Cardiac septum (tissue), 1 donor: ENCODE data around the gene KCNK15. TPM values are rescaled to one million over a fixed set of nuclear protein-coding genes. Genes with fewer than 3 reads are reported as not detected.
A peak's percentile ranks its signal among the peaks of the same experiment; 100 is the strongest.
"Not testable (repeated sequence)": the region's sequence is repeated elsewhere in the genome, so short reads cannot be mapped to it uniquely, and the experiment has no call there.

ENCODE experiments used
- DNase-seq: peaks from one replicate; pipeline ENCODE4 v3.0.0-alpha.2; 2020; ENCODE audit warnings: low spot score
- intact Hi-C: fragments of 100-400 bp; cut with DNase I; formaldehyde crosslinking; loops from one replicate; pipeline ENCODE4 v1.14.0; 2022
- long read RNA-seq: library from polyadenylated mRNA; unstranded; transcript quantifications from one replicate; pipeline ENCODE4 v2.0.0, GENCODE V29; 2021
- total RNA-seq: library from RNA; stranded (reverse); fragmentation: NEBNext Ultra II Directional; extraction: Animal tissue kit (Norgen Biotek cat#: 25700); gene quantifications from one replicate; pipeline ENCODE4 v1.2.1, GENCODE V29; 2021
- donor health status: DM: no; HTN: no; CAD: no.

The KCNK15 gene
- 0.97 TPM for total RNA-seq
- long read RNA-seq, partial matches to known transcripts: 1 of 5 reads
- long read RNA-seq, other reads (novel, unspliced or antisense): 0 of 5 reads

GRCh38 chr20:44745598-44746366 lies at the start of gene KCNK15:
Gene KCNK15 (plus strand): TSS chr20:44745865. CDS start chr20:44745911, 46 bp downstream.
- intact Hi-C loops: loop anchor here (2.0 kb wide), 1 partner anchor 121 kb away; no protein-coding TSS in a partner anchor
- no peak for DNase-seq

GRCh38 chr20:44696315-44696714 lies 49.4 kb upstream of the KCNK15 start:
- no peak for DNase-seq
- intact Hi-C loops: no loop called here

- intact Hi-C loops, DNase-seq: not testable (repeated sequence)
These were observed 48.6 kb upstream of the KCNK15 start for GRCh38 chr20:44697041-44697440.

- intact Hi-C loops: no loop called here
- no peak for DNase-seq
These were observed 47.3 kb upstream of the KCNK15 start for GRCh38 chr20:44698351-44698750.

- intact Hi-C loops: no loop called here
- DNase-seq: no peak
These were observed 45.4 kb upstream of the KCNK15 start for GRCh38 chr20:44700306-44700705.

- DNase-seq: no peak
These were observed 44.4 kb upstream of the KCNK15 start for GRCh38 chr20:44701118-44701857.

GRCh38 chr20:44701858-44702256 lies 43.8 kb upstream of the KCNK15 start:
- DNase-seq: no peak
- intact Hi-C loops: loop anchor here (1.0 kb wide), 1 partner anchor 9 kb away; no protein-coding TSS in a partner anchor

More at GRCh38 chr20:44701118-44701857, 44.4 kb upstream of the KCNK15 start:
- intact Hi-C loops: no loop called here

GRCh38 chr20:44702776-44703175 lies 42.9 kb upstream of the KCNK15 start:
- intact Hi-C loops: loop anchor here (1.0 kb wide), 1 partner anchor 9 kb away; no protein-coding TSS in a partner anchor
- peak; percentile 91 for DNase-seq

- intact Hi-C loops: no loop called here
- no peak for DNase-seq
These were observed 42.3 kb upstream of the KCNK15 start for GRCh38 chr20:44703183-44703925.

GRCh38 chr20:44703956-44704488 lies 41.6 kb upstream of the KCNK15 start:
- intact Hi-C loops: no loop called here
- no peak for DNase-seq

GRCh38 chr20:44704551-44704971 lies 41.1 kb upstream of the KCNK15 start:
- no peak for DNase-seq
- intact Hi-C loops: no loop called here

- no peak for DNase-seq
- intact Hi-C loops: no loop called here
These were observed 40.1 kb upstream of the KCNK15 start for GRCh38 chr20:44705364-44706094.

GRCh38 chr20:44706301-44707017 lies 39.2 kb upstream of the KCNK15 start:
- DNase-seq: no peak
- intact Hi-C loops: no loop called here

- intact Hi-C loops: no loop called here
- no peak for DNase-seq
These were observed 38.6 kb upstream of the KCNK15 start for GRCh38 chr20:44707018-44707579.

GRCh38 chr20:44709380-44709779 lies 36.3 kb upstream of the KCNK15 start:
- DNase-seq: no peak
- intact Hi-C loops: no loop called here

- no peak for DNase-seq
- intact Hi-C loops: no loop called here
These were observed 35.9 kb upstream of the KCNK15 start for GRCh38 chr20:44709797-44710196.

GRCh38 chr20:44711237-44711636 lies 34.4 kb upstream of the KCNK15 start:
- DNase-seq: no peak
- intact Hi-C loops: no loop called here

- intact Hi-C loops: no loop called here
- no peak for DNase-seq
These were observed 31.5 kb upstream of the KCNK15 start for GRCh38 chr20:44714102-44714700.
